Vagina (tissue), 2 donors: ENCODE measurements around the gene MTM1. TPM values are rescaled to one million over a fixed set of nuclear protein-coding genes. Genes with fewer than 3 reads are reported as not detected.

Source experiments
- DNase-seq, 2 donors: peaks; one replicate each; pipeline ENCODE4 v3.0.0-alpha.2; 2017; ENCODE audit errors: extremely low spot score in 2 of 2
- H3K27ac ChIP-seq: fragments of 200-600 bp; sonication (generic); one replicate; pipeline ENCODE4 v1.5.1; 2019
- H3K27me3 ChIP-seq: fragments of 200-600 bp; sonication (generic); one replicate; pipeline ENCODE4 v1.5.1; 2019
- H3K36me3 ChIP-seq, 2 donors: fragments of 200-600 bp; sonication (generic); one replicate each; pipeline ENCODE4 v1.5.1; 2017 to 2019
- H3K4me1 ChIP-seq: fragments of 200-600 bp; sonication (generic); one replicate; pipeline ENCODE4 v1.5.1; 2019
- H3K4me3 ChIP-seq, 2 donors: fragments of 200-600 bp; sonication (generic); 1 replicate in 1 of 2; 2 replicates in 1 of 2; pipeline ENCODE4 v1.5.1; 2016 to 2019
- H3K9me3 ChIP-seq: fragments of 200-600 bp; sonication (generic); one replicate; pipeline ENCODE4 v1.5.1; 2019
- POLR2A ChIP-seq, 2 donors: fragments of 450-650 bp; IDR thresholded peaks; one replicate each; pipeline ENCODE4 v1.6.1; 2017; ENCODE audit warnings: antibody characterized with exemption in 2 of 2, mild to moderate bottlenecking in 2 of 2, moderate library complexity in 2 of 2
- POLR2AphosphoS5 ChIP-seq, 2 donors: sonication (generic); formaldehyde crosslinking; IDR thresholded peaks; one replicate each; pipeline ENCODE4 v1.9.0; 2017; ENCODE audit warnings: antibody characterized with exemption in 2 of 2, mild to moderate bottlenecking in 2 of 2, low read depth in 1 of 2; ENCODE audit not compliant: insufficient read depth in 1 of 2
- intact Hi-C: fragments of 100-400 bp; cut with DNase I; formaldehyde crosslinking; loops from one replicate; pipeline ENCODE4 v1.15.1; 2023
- total RNA-seq: library from RNA; depleted of rRNA; stranded (reverse); fragments of >200 nt; gene quantifications from one replicate; pipeline ENCODE4 v1.2.3, GENCODE V29; 2016
- TF ChIP-seq, protein P1 (sequence below), 3 experiments: fragments of 450-650 bp in 2 of 3; fragments of 200-600 bp in 1 of 3; sonication (generic) in 1 of 3; IDR thresholded peaks; one replicate each; pipeline ENCODE4 v1.5.1; 2017 to 2019; ENCODE audit warnings: antibody characterized with exemption in 3 of 3, mild to moderate bottlenecking in 2 of 3, moderate library complexity in 2 of 3

Gene MTM1
- total RNA-seq, 1 donor from 2014 or later = 13.3 TPM

- H3K9me3 ChIP-seq = no peaks in the 10 kb centered on the region
- intact Hi-C loops = no loop called here
- no peaks in the 10 kb centered on the region for H3K36me3 ChIP-seq
- TF ChIP-seq, protein P1, sequence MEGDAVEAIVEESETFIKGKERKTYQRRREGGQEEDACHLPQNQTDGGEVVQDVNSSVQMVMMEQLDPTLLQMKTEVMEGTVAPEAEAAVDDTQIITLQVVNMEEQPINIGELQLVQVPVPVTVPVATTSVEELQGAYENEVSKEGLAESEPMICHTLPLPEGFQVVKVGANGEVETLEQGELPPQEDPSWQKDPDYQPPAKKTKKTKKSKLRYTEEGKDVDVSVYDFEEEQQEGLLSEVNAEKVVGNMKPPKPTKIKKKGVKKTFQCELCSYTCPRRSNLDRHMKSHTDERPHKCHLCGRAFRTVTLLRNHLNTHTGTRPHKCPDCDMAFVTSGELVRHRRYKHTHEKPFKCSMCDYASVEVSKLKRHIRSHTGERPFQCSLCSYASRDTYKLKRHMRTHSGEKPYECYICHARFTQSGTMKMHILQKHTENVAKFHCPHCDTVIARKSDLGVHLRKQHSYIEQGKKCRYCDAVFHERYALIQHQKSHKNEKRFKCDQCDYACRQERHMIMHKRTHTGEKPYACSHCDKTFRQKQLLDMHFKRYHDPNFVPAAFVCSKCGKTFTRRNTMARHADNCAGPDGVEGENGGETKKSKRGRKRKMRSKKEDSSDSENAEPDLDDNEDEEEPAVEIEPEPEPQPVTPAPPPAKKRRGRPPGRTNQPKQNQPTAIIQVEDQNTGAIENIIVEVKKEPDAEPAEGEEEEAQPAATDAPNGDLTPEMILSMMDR (IDR thresholded peaks at IDR 0.05) = no peak
- TF ChIP-seq POLR2A (IDR thresholded peaks at IDR 0.05) = no peak
- no peak for TF ChIP-seq POLR2AphosphoS5 (IDR thresholded peaks at IDR 0.05; ENCODE audit: insufficient read depth in 1 of 2, low read depth in 1 of 2)
- H3K27me3 ChIP-seq = no peaks in the 10 kb centered on the region
- H3K4me1 ChIP-seq = peaks cover 7% of the 10 kb centered on the region
- peak within 1 kb of the TSS; percentile 84 for H3K27ac ChIP-seq
- DNase-seq = no peak
- peak within 1 kb of the TSS; percentile 57 to 59 for H3K4me3 ChIP-seq
These were observed 124.7 kb downstream of the MTM1 start, which contains the start of gene MTMR1 for GRCh38 chrX:150692831-150693724. Gene MTMR1 (plus strand): TSS chrX:150693396. CDS start chrX:150693531, 135 bp downstream.

DNA sequence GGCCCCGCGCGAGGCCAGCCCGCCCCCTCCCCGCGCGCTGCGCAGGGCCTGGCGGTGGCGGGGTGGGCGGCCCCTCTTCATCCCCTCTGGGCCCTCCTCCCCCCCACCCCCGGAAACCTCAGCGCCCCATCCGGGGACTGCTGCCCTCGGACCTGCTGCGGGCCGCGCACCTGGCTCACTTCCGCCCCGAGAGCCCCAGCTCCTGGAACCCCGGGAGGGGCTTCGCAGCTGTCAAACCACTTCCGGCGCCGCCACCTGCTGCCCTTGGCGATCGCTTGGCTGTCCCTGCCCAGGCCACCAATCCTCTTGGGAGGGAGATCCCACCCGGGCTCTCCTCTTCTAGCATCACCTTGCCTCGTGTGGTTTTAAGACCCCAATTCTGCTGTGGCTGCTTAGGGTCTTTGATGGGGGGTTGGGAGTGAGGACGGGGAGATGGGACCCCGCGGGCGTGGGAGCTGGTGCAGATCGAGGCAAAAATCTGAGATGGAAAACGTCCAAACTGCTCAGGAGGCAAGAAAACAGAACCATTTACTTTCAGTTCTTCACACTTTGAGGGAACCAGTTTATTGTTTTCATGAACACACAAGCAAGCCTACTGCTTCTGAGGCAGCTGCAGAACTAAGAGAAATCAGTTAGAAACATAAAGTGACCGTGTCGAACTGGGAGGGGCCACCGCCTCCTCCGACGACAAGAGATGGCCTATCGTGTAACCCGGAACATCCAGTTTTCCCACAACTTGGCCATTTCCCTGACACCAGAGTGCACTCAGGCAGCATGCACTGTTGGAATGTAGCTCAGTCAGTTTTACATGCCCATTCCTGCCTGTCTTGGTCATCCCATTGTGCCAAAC, 125.5 kb downstream of the MTM1 start:
- no peak for TF ChIP-seq POLR2A (IDR thresholded peaks at IDR 0.05)
- peak in 1 of 2 donors; percentile 57 for TF ChIP-seq POLR2AphosphoS5 (IDR thresholded peaks at IDR 0.05; ENCODE audit: insufficient read depth in 1 of 2, low read depth in 1 of 2)
- no peaks in the 10 kb centered on the region for H3K9me3 ChIP-seq
- peak overlapping the region; percentile 57 to 59 for H3K4me3 ChIP-seq
- no peak for DNase-seq
- no peaks in the 10 kb centered on the region for H3K36me3 ChIP-seq
- peak overlapping the region; percentile 84 for H3K27ac ChIP-seq
- intact Hi-C loops = no loop called here
- peaks cover 7% of the 10 kb centered on the region for H3K4me1 ChIP-seq
- H3K27me3 ChIP-seq = no peaks in the 10 kb centered on the region

DNA sequence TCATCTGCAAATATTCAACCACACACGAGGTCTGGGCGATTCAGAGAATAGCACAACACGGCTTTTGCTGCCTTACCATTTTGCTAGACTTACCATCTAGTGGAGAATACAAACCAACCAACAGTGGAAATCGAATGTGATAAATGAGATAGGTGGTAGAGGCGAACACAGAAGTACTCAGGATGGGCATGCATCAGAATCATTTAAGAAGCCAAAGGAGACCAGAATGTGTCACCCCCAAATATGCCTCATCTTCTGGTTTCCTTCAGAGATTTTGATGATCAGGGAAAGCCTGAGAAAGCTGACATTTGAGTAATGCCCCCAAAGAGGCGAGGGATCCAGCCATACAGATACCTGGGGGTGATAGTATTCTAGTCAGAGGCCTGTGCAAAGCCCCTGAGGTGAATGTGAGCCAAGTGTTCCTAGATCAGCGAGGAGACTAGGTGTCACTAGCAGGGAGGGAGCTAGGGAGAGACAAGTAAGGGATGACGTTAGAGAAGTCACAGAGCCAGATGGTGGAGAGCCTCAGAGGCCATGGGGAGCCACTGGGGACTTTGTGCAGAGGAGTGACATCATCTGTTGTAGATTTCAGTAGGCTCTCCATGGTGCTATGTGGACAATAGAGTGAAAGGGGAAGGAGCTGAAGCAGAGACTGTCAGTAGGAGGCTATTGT, 126.5 kb downstream of the MTM1 start:
- no peak for DNase-seq
- no peak for TF ChIP-seq POLR2A (IDR thresholded peaks at IDR 0.05)
- TF ChIP-seq, protein P1 (IDR thresholded peaks at IDR 0.05) = no peak
- no peak for TF ChIP-seq POLR2AphosphoS5 (IDR thresholded peaks at IDR 0.05; ENCODE audit: insufficient read depth in 1 of 2, low read depth in 1 of 2)
- H3K27me3 ChIP-seq = no peaks in the 10 kb centered on the region
- peak overlapping the region; percentile 84 for H3K27ac ChIP-seq
- no peak overlapping the region for H3K4me3 ChIP-seq
- intact Hi-C loops = no loop called here
- H3K9me3 ChIP-seq = no peaks in the 10 kb centered on the region
- no peaks in the 10 kb centered on the region for H3K36me3 ChIP-seq
- peaks cover 7% of the 10 kb centered on the region for H3K4me1 ChIP-seq

GRCh38 chrX:150696331-150696730, 127.9 kb downstream of the MTM1 start:
- Histone ChIP-seq H3K4me1 (peaks cover 7% of the 10 kb centered on the region), H3K4me3 (no peak overlapping the region), H3K36me3 (no peaks in the 10 kb centered on the region), H3K27me3 (no peaks in the 10 kb centered on the region), H3K9me3 (no peaks in the 10 kb centered on the region), H3K27ac (no peak overlapping the region)
- intact Hi-C loops = no loop called here
- TF ChIP-seq POLR2AphosphoS5 (IDR thresholded peaks at IDR 0.05; ENCODE audit: insufficient read depth in 1 of 2, low read depth in 1 of 2) (no peak), POLR2A (IDR thresholded peaks at IDR 0.05) (no peak)
- TF ChIP-seq, protein P1 (IDR thresholded peaks at IDR 0.05) = no peak
- DNase-seq = no peak

- DNase-seq = no peak
- intact Hi-C loops = no loop called here
- Histone ChIP-seq H3K4me1 (peaks cover 7% of the 10 kb centered on the region), H3K36me3 (no peaks in the 10 kb centered on the region), H3K27me3 (no peaks in the 10 kb centered on the region), H3K27ac (no peak overlapping the region), H3K9me3 (no peaks in the 10 kb centered on the region), H3K4me3 (no peak overlapping the region)
- TF ChIP-seq POLR2AphosphoS5 (IDR thresholded peaks at IDR 0.05; ENCODE audit: insufficient read depth in 1 of 2, low read depth in 1 of 2) (no peak), POLR2A (IDR thresholded peaks at IDR 0.05) (no peak)
- TF ChIP-seq, protein P1 (IDR thresholded peaks at IDR 0.05) = no peak
These were observed 128.4 kb downstream of the MTM1 start for GRCh38 chrX:150696866-150697265.
